H1 (cell line): ENCODE data around the gene EHD4. TPM values are rescaled to one million over a fixed set of nuclear protein-coding genes. Genes with fewer than 3 reads are reported as not detected.
A peak's percentile ranks its signal among the peaks of the same experiment; 100 is the strongest.

Experiments used
- CTCF ChIA-PET: fragments of 300-600 bp; sonication (Branson Sonifier 250); formaldehyde crosslinking; loops from one replicate; lab custom pipeline; 2021; ENCODE audit not compliant: partially characterized antibody; lab: Charles Lee
- POLR2A ChIA-PET: fragments of 300-600 bp; sonication (Branson Sonifier 250); formaldehyde crosslinking; loops from one replicate; lab custom pipeline; 2021; ENCODE audit warnings: inconsistent platforms; ENCODE audit not compliant: partially characterized antibody; lab: Charles Lee
- DNase-seq, 2 experiments: peaks; one replicate each; pipeline versions ENCODE4 v3.0.0 to v3.0.0-alpha.2; 2010 to 2022; ENCODE audit warnings: low spot score in 2 of 2, low read depth in 1 of 2, mixed read lengths in 1 of 2
- FAIRE-seq: peaks from 2 replicates; lab custom pipeline; 2011; peaks lifted over from hg19 to GRCh38; lab: Jason Lieb, UNC
- H2AFZ ChIP-seq: 2 replicates; pipeline ENCODE4 v1.8.1; 2012; ENCODE audit warnings: low read length, inconsistent platforms
- H2AK5ac ChIP-seq: 2 replicates; pipeline ENCODE4 v1.6.1; 2013; ENCODE audit warnings: low read depth, low read length
- H2BK120ac ChIP-seq: replicated peaks from 2 replicates; pipeline ENCODE3; 2013; ENCODE audit warnings: low read depth, low read length, inconsistent platforms
- H2BK12ac ChIP-seq: 2 replicates; pipeline ENCODE4 v1.6.1; 2013; ENCODE audit warnings: low read depth, low read length
- H2BK15ac ChIP-seq: 2 replicates; pipeline ENCODE4 v1.6.1; 2013; ENCODE audit warnings: low read length
- H2BK20ac ChIP-seq: 2 replicates; pipeline ENCODE4 v1.6.1; 2013; ENCODE audit warnings: low read length
- H2BK5ac ChIP-seq: 2 replicates; pipeline ENCODE4 v1.6.1; 2013; ENCODE audit warnings: low read depth, low read length
- H3K14ac ChIP-seq: 2 replicates; pipeline ENCODE4 v1.6.1; 2013; ENCODE audit warnings: inconsistent platforms; ENCODE audit not compliant: insufficient read length
- H3K18ac ChIP-seq: 2 replicates; pipeline ENCODE4 v1.6.1; 2013; ENCODE audit warnings: low read length; ENCODE audit errors: extremely low read depth
- H3K23ac ChIP-seq: 2 replicates; pipeline ENCODE4 v1.6.1; 2013; ENCODE audit warnings: inconsistent platforms; ENCODE audit not compliant: insufficient read length
- H3K23me2 ChIP-seq: 2 replicates; pipeline ENCODE4 v1.6.1; 2013; ENCODE audit warnings: low read depth, low read length
- H3K27ac ChIP-seq: 2 replicates; pipeline ENCODE4 v1.6.1; 2011; ENCODE audit warnings: low read depth, low read length, inconsistent platforms
- H3K27me3 ChIP-seq, 4 experiments: replicated peaks in 1 of 4; 1 replicate in 1 of 4; 2 replicates in 3 of 4; pipeline versions ENCODE4 v1.6.1 to v1.8.1; 2011 to 2013; ENCODE audit warnings: low read length in 3 of 4, mild to moderate bottlenecking in 3 of 4, inconsistent platforms in 2 of 4, mixed read lengths in 2 of 4, moderate library complexity in 1 of 4; ENCODE audit not compliant: control insufficient read depth in 3 of 4, insufficient read depth in 3 of 4; ENCODE audit errors: extremely low read depth in 1 of 4
- H3K36me3 ChIP-seq, 4 experiments: 2 replicates each; pipeline versions ENCODE4 v1.6.1 to v1.8.1; 2011 to 2013; ENCODE audit warnings: mild to moderate bottlenecking in 4 of 4, low read length in 3 of 4, moderate library complexity in 2 of 4, control low read depth in 1 of 4, inconsistent platforms in 1 of 4; ENCODE audit not compliant: insufficient read depth in 4 of 4, control insufficient read depth in 2 of 4
- H3K4ac ChIP-seq: replicated peaks from 2 replicates; pipeline ENCODE3; 2013; ENCODE audit warnings: low read length, low read depth, mixed read lengths, inconsistent platforms; ENCODE audit not compliant: insufficient read length
- H3K4me1 ChIP-seq, 4 experiments: replicated peaks in 1 of 4; 1 replicate in 1 of 4; 2 replicates in 3 of 4; pipeline versions ENCODE4 v1.6.1 to v1.8.1; 2011 to 2013; ENCODE audit warnings: low read length in 3 of 4, inconsistent platforms in 2 of 4, mixed read lengths in 1 of 4; ENCODE audit not compliant: insufficient read depth in 4 of 4, control insufficient read depth in 3 of 4
- H3K4me2 ChIP-seq, 2 experiments: 2 replicates each; pipeline versions ENCODE4 v1.6.1 to v1.8.1; 2011 to 2013; ENCODE audit warnings: low read depth in 2 of 2, low read length in 2 of 2, control low read depth in 1 of 2, inconsistent platforms in 1 of 2, mild to moderate bottlenecking in 1 of 2; ENCODE audit not compliant: insufficient read depth in 1 of 2
- H3K4me3 ChIP-seq, 4 experiments: fragments of 200-600, 300-600 bp in 1 of 4; sonication (generic), shearing (Covaris generic), sonication (Bioruptor Twin) in 1 of 4; 2 replicates each; pipeline versions ENCODE4 v1.5.1 to v1.8.1; 2011 to 2016; ENCODE audit warnings: low read length in 4 of 4, low read depth in 3 of 4, control low read depth in 2 of 4, inconsistent platforms in 2 of 4, mild to moderate bottlenecking in 2 of 4, mixed read lengths in 1 of 4, moderate library complexity in 1 of 4; ENCODE audit not compliant: insufficient read depth in 2 of 4; ENCODE audit errors: extremely low read depth in 1 of 4
- H3K56ac ChIP-seq: replicated peaks from 2 replicates; pipeline ENCODE3; 2013; ENCODE audit warnings: low read depth, mild to moderate bottlenecking, mixed read lengths, low read length, inconsistent platforms; ENCODE audit not compliant: insufficient read length
- H3K79me1 ChIP-seq: 2 replicates; pipeline ENCODE4 v1.6.1; 2013; ENCODE audit warnings: low read depth, low read length, control low read depth
- H3K79me2 ChIP-seq, 2 experiments: 2 replicates each; pipeline versions ENCODE4 v1.6.1 to v1.8.1; 2012 to 2013; ENCODE audit warnings: low read length in 2 of 2, mild to moderate bottlenecking in 2 of 2, inconsistent platforms in 1 of 2; ENCODE audit not compliant: insufficient read depth in 2 of 2, control insufficient read depth in 1 of 2
- H3K9ac ChIP-seq, 4 experiments: replicated peaks in 1 of 4; 1 replicate in 1 of 4; 2 replicates in 3 of 4; pipeline versions ENCODE4 v1.6.1 to v1.8.1; 2011 to 2013; ENCODE audit warnings: low read depth in 3 of 4, low read length in 3 of 4, control low read depth in 2 of 4, mild to moderate bottlenecking in 2 of 4, moderate library complexity in 2 of 4, inconsistent platforms in 1 of 4; ENCODE audit errors: extremely low read depth in 1 of 4
- H3K9me3 ChIP-seq, 2 experiments: 2 replicates each; pipeline versions ENCODE4 v1.6.1 to v1.8.1; 2012 to 2013; ENCODE audit warnings: mild to moderate bottlenecking in 2 of 2, moderate library complexity in 2 of 2, control low read depth in 1 of 2, inconsistent platforms in 1 of 2, low read depth in 1 of 2, low read length in 1 of 2, mixed read lengths in 1 of 2; ENCODE audit not compliant: insufficient read depth in 2 of 2
- H4K20me1 ChIP-seq, 2 experiments: replicated peaks in 1 of 2; 2 replicates each; pipeline versions ENCODE3 to v1.8.1; 2011 to 2013; ENCODE audit warnings: inconsistent platforms in 2 of 2, low read length in 2 of 2, mild to moderate bottlenecking in 1 of 2; ENCODE audit not compliant: insufficient read depth in 2 of 2, control insufficient read depth in 1 of 2
- H4K5ac ChIP-seq: 2 replicates; pipeline ENCODE4 v1.6.1; 2013; ENCODE audit warnings: low read length, low read depth, mixed read lengths, inconsistent platforms; ENCODE audit not compliant: insufficient read length
- H4K8ac ChIP-seq: 2 replicates; pipeline ENCODE4 v1.8.0; 2013; ENCODE audit warnings: mild to moderate bottlenecking, moderate library complexity, low read length, inconsistent platforms; ENCODE audit not compliant: insufficient read depth; ENCODE audit errors: extremely low read depth
- H4K91ac ChIP-seq: replicated peaks from 2 replicates; pipeline ENCODE3; 2013; ENCODE audit warnings: low read length, mixed read lengths, inconsistent platforms; ENCODE audit not compliant: insufficient read length
- CTCF ChIP-seq, 3 experiments: IDR thresholded peaks; 1 replicate in 2 of 3; 2 replicates in 1 of 3; pipeline versions ENCODE4 v1.5.1 to v1.6.1; 2011; ENCODE audit warnings: low read length in 3 of 3, mild to moderate bottlenecking in 3 of 3, inconsistent platforms in 2 of 3, low read depth in 1 of 3, moderate library complexity in 1 of 3; ENCODE audit not compliant: insufficient read depth in 1 of 3; ENCODE audit errors: control extremely low read depth in 1 of 3
- FOSL1 ChIP-seq: IDR thresholded peaks from 2 replicates; pipeline ENCODE4 v1.6.1; 2011; ENCODE audit warnings: mild to moderate bottlenecking, low read depth, low read length, moderate library complexity; ENCODE audit not compliant: insufficient read depth
- KDM4A ChIP-seq: IDR thresholded peaks from one replicate; pipeline ENCODE4 v1.7.1; 2012; ENCODE audit warnings: low read depth, mild to moderate bottlenecking, moderate library complexity, low read length, inconsistent platforms; ENCODE audit not compliant: severe bottlenecking
- KDM5A ChIP-seq: fragments of 200-600 bp; IDR thresholded peaks from 2 replicates; pipeline ENCODE4 v1.7.1; 2012; ENCODE audit warnings: mild to moderate bottlenecking, low read length, inconsistent platforms, mixed read lengths
- TAF1 ChIP-seq: IDR thresholded peaks from 2 replicates; pipeline ENCODE4 v1.6.1; 2011; ENCODE audit warnings: mild to moderate bottlenecking, low read depth, low read length
- WGBS, 2 experiments: shearing (Covaris generic) in 1 of 2; methylation state at CpG; one replicate each; pipeline versions ENCODE4 v1.1.6 to v1.1.7; 2013 to 2015; ENCODE audit warnings: low lambda C conversion rate in 2 of 2, mixed read lengths in 2 of 2, inconsistent platforms in 1 of 2, low coverage in 1 of 2, missing lambda C conversion rate in 1 of 2; ENCODE audit not compliant: insufficient replicate concordance in 2 of 2, insufficient coverage in 1 of 2, insufficient read length in 1 of 2; ENCODE audit errors: extremely low coverage in 1 of 2, missing lambda C conversion rate in 1 of 2; 5-methylcytosine and 5-hydroxymethylcytosine counted together
- polyA plus RNA-seq, 7 experiments: library from polyadenylated mRNA; depleted of rRNA in 3 of 7; stranded (reverse) in 5 of 7; unstranded in 2 of 7; fragments of >200 nt in 5 of 7; fragments of 200-250 nt in 2 of 7; gene quantifications; 1 replicate in 5 of 7; 2 replicates in 1 of 7; 4 replicates in 1 of 7; pipeline versions ENCODE4 v1.2.1 to v1.2.3, GENCODE V29; 2011 to 2013; ENCODE audit warnings: missing spikeins in 2 of 7, mixed read lengths in 2 of 7
- total RNA-seq: library from RNA; stranded (reverse); fragmentation: NEBNext Ultra II Directional; extraction: Animal tissue kit (Norgen Biotek cat#: 25700); gene quantifications from 2 replicates; pipeline ENCODE4 v1.2.1, GENCODE V29; 2021
- TF ChIP-seq, protein P1 (sequence below): IDR thresholded peaks from 2 replicates; pipeline ENCODE4 v1.6.1; 2012; ENCODE audit warnings: low read length, inconsistent platforms

Gene EHD4
- total and polyA plus RNA-seq, 2 of the 8 experiments (the other 6 are each of a cell fraction or from before 2014, with no cell fraction given): 17.5 to 24.5 TPM

DNA sequence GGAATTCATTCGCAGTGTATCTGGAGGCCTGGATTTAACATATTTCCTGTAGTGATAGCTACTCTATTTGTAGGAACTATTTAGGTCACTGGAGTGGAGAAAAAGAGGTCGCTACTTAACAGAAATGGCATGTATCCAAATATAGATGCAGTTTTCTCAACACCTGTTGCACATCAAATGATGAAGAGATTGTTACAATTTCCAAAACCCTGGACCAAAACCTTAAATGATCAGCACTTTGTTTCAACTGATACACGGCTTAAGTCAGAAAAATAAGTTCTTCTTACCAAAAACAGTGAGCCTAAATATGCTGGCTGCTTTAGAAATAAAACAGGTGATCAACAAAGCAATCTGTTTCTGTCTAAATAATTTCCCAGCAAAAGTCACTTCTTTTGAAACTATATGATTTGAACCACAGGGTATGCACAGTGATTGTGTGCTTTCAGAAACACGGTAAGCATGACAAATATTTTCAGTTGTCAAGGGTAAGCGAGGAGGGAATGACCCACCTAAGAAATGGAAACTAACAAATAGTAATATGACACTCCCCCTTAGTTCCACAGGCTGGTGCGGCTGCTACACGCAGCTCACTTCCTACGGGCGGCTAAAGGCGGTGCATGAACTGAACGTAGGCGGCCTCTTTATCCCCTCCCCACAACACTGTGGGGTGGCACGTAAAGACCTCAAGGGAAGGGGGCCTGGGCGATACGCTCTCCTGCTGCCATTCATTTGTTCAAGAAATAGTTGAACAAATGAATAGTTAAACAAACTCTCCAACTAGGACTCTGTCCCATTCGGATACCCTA lies 1.1 kb downstream of the EHD4 start:
- Histone ChIP-seq H4K5ac (peak overlapping the region; percentile 34), H3K56ac (no peak overlapping the region), H3K23me2 (peaks cover 5% of the 10 kb centered on the region; the same call in 1 of the 2 replicates), H3K79me1 (peaks cover 27% of the 10 kb centered on the region), H3K9ac (peak overlapping the region in 3 of 4 experiments; percentile 73 to 94 (median 81); a peak in 6 of 7 replicates), H2BK120ac (no peak overlapping the region), H2BK20ac (no peak overlapping the region), H4K8ac (peak overlapping the region; percentile 87; the same call in 1 of the 2 replicates), H3K27me3 (no peaks in the 10 kb centered on the region), H3K9me3 (no peaks in the 10 kb centered on the region), H2AK5ac (no peak overlapping the region), H3K79me2 (peaks cover 17 to 51% of the 10 kb centered on the region in 2 experiments), H3K4me2 (peak overlapping the region; percentile 88 to 90), H2AFZ (no peak overlapping the region), H3K14ac (peak overlapping the region; percentile 83), H3K27ac (peak overlapping the region; percentile 89; the same call in 1 of the 2 replicates), H3K18ac (peak overlapping the region; percentile 56), H4K20me1 (peaks cover 14 to 17% of the 10 kb centered on the region in 2 experiments), H3K4me3 (peak overlapping the region; percentile 75 to 100 (median 93)), H2BK12ac (no peak overlapping the region), H3K4me1 (peaks cover under 1 to 10% (median 5%) of the 10 kb centered on the region in 4 experiments; a peak in 4 of 7 replicates), H2BK5ac (0 out of 2 replicates have a peak overlapping the region, but pooled peaks have one; percentile 30), H4K91ac (no peak overlapping the region), H3K4ac (peak overlapping the region; percentile 21), H3K23ac (peak overlapping the region; percentile 18), H3K36me3 (no peaks in the 10 kb centered on the region), H2BK15ac (no peak overlapping the region)
- POLR2A ChIA-PET: interaction anchor here (0.8 to 2.2 kb wide), 7 partner anchors 11 to 82 kb away, joined by 3 to 14 read pairs (median 4); no protein-coding TSS in a partner anchor
- CTCF ChIA-PET: interaction anchor here (1.0 to 2.4 kb wide), 5 partner anchors 13 to 122 kb away, joined by 3 to 6 read pairs (median 5); no protein-coding TSS in a partner anchor
- 13% methylated on average over 16 of the region's 16 CpGs; no CpG with 5 or more reads in 1 of the 2 experiments for WGBS, 2 experiments
- FAIRE-seq (no peak), DNase-seq (no peak)
- TF ChIP-seq KDM5A (no peak), FOSL1 (no peak), CTCF (IDR thresholded peaks at IDR 0.05; ENCODE audit: control extremely low read depth in 1 of 3, insufficient read depth in 1 of 3, low read depth in 1 of 3, low read length in 3 of 3) (no peak), TAF1 (peak; percentile 41; the same call in 1 of the 2 replicates), KDM4A (no peak)
- TF ChIP-seq, protein P1, sequence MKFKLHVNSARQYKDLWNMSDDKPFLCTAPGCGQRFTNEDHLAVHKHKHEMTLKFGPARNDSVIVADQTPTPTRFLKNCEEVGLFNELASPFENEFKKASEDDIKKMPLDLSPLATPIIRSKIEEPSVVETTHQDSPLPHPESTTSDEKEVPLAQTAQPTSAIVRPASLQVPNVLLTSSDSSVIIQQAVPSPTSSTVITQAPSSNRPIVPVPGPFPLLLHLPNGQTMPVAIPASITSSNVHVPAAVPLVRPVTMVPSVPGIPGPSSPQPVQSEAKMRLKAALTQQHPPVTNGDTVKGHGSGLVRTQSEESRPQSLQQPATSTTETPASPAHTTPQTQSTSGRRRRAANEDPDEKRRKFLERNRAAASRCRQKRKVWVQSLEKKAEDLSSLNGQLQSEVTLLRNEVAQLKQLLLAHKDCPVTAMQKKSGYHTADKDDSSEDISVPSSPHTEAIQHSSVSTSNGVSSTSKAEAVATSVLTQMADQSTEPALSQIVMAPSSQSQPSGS: 0 out of 2 replicates have a peak, but pooled peaks have one; percentile 24
